Thyroid gland (tissue), 4 donors: ENCODE data around the gene PTPRG.

Experiments
- POLR2A ChIP-seq, 2 donors: fragments of 450-650 bp; IDR thresholded peaks; one replicate each; pipeline ENCODE4 v1.6.1; 2017; ENCODE audit warnings: antibody characterized with exemption in 2 of 2, mild to moderate bottlenecking in 2 of 2, moderate library complexity in 1 of 2
- TF ChIP-seq, protein P1 (sequence below), 6 experiments: fragments of 200-600 bp in 3 of 6; fragments of 450-650 bp in 3 of 6; sonication (generic) in 3 of 6; IDR thresholded peaks; one replicate each; pipeline ENCODE4 v1.5.1; 2016 to 2019; ENCODE audit warnings: antibody characterized with exemption in 6 of 6, mild to moderate bottlenecking in 2 of 6, inconsistent platforms in 1 of 6, moderate library complexity in 1 of 6

DNA sequence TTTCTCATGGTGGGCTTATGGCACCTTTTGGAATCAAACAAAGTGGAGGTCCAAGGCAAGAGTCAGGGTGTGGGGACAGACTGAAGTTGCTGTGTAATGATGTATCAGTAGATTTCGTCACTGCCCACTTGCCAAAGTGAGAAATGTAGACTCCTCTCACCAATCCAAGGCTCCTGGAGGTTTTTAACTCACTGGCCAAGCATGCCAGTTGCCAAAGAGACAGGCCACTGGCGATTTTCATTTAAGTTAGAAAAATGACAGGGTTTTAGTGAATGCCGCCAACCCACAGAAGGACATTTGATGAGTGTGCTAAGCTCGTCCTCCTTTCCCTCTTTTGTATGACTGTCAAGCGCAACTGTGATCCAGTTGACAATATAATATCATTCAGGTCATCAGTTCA lies 602.8 kb downstream of the PTPRG start:
- TF ChIP-seq, protein P1, sequence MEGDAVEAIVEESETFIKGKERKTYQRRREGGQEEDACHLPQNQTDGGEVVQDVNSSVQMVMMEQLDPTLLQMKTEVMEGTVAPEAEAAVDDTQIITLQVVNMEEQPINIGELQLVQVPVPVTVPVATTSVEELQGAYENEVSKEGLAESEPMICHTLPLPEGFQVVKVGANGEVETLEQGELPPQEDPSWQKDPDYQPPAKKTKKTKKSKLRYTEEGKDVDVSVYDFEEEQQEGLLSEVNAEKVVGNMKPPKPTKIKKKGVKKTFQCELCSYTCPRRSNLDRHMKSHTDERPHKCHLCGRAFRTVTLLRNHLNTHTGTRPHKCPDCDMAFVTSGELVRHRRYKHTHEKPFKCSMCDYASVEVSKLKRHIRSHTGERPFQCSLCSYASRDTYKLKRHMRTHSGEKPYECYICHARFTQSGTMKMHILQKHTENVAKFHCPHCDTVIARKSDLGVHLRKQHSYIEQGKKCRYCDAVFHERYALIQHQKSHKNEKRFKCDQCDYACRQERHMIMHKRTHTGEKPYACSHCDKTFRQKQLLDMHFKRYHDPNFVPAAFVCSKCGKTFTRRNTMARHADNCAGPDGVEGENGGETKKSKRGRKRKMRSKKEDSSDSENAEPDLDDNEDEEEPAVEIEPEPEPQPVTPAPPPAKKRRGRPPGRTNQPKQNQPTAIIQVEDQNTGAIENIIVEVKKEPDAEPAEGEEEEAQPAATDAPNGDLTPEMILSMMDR (IDR thresholded peaks at IDR 0.05) = no peak
- TF ChIP-seq POLR2A (IDR thresholded peaks at IDR 0.05) = no peak
